HG03095 (cell line): ENCODE measurements around the gene BTBD19.
"Not testable (repeated sequence)": the region's sequence is repeated elsewhere in the genome, so short reads cannot be mapped to it uniquely, and the experiment has no call there.

Experiments used
- ATAC-seq: cut with Tn5 transposase; IDR thresholded peaks from one replicate; pipeline ENCODE4 v1.9.1; 2021; ENCODE audit warnings: moderate library complexity; ENCODE audit not compliant: unreplicated experiment

The BTBD19 gene

GRCh38 chr1:44808938-44809917 lies 905 bp downstream of the BTBD19 start:
- ATAC-seq, result peak; percentile 45

GRCh38 chr1:44810101-44810761 lies 1.9 kb downstream of the BTBD19 start:
- ATAC-seq, result no peak

- ATAC-seq, result not testable (repeated sequence)
These were observed 2.4 kb downstream of the BTBD19 start for GRCh38 chr1:44810762-44811105.

GRCh38 chr1:44811234-44811633 lies 2.9 kb downstream of the BTBD19 start:
- ATAC-seq, result no peak

GRCh38 chr1:44812822-44813543 lies 4.7 kb downstream of the BTBD19 start:
- no peak for ATAC-seq

- not testable (repeated sequence) for ATAC-seq
These were observed 7.6 kb downstream of the BTBD19 start for GRCh38 chr1:44815926-44816325.

GRCh38 chr1:44817307-44817706 lies 9.0 kb downstream of the BTBD19 start:
- ATAC-seq, result no peak

GRCh38 chr1:44817771-44818495 lies 9.6 kb downstream of the BTBD19 start:
- no peak for ATAC-seq

GRCh38 chr1:44819196-44819607 lies 10.9 kb downstream of the BTBD19 start:
- peak; percentile 6 for ATAC-seq

- peak; percentile 77 for ATAC-seq
These were observed 11.4 kb downstream of the BTBD19 start for GRCh38 chr1:44819608-44820327.

- no peak for ATAC-seq
These were observed 12.3 kb downstream of the BTBD19 start for GRCh38 chr1:44820328-44821239.

- no peak for ATAC-seq
These were observed 13.0 kb downstream of the BTBD19 start for GRCh38 chr1:44821240-44821715.

- ATAC-seq, result no peak
These were observed 13.9 kb downstream of the BTBD19 start for GRCh38 chr1:44822131-44822701.

- no peak for ATAC-seq
These were observed 14.7 kb downstream of the BTBD19 start for GRCh38 chr1:44822981-44823451.

- ATAC-seq, result not testable (repeated sequence)
These were observed 16.1 kb downstream of the BTBD19 start for GRCh38 chr1:44824392-44824791.

- ATAC-seq, result no peak
These were observed 18.3 kb downstream of the BTBD19 start for GRCh38 chr1:44826375-44827196.

- no peak for ATAC-seq
These were observed 19.1 kb downstream of the BTBD19 start for GRCh38 chr1:44827197-44828002.
